GM12878 (cell line): ENCODE results near the gene TLK2. TPM values are rescaled to one million over a fixed set of nuclear protein-coding genes. Genes with fewer than 3 reads are reported as not detected.

ENCODE experiments used
- ATAC-seq: fragments of 200-7000 bp; cut with Tn5 transposase; 3 replicates; pipeline ENCODE4 v1.9.1; 2020; ENCODE audit warnings: mild to moderate bottlenecking, moderate library complexity
- BruUV-seq: library from RNA; stranded (reverse); fragments of 400-500 nt; replicated peaks from 2 replicates; lab custom pipeline; 2021; lab: Mats Ljungman, UMichigan
- CTCF ChIA-PET: fragments of 300-600 bp; sonication (Branson Sonifier 250); formaldehyde crosslinking; extraction: SDS; loops from one replicate; lab custom pipeline; 2021; ENCODE audit warnings: inconsistent platforms; lab: Yijun Ruan, JAX
- POLR2A ChIA-PET: fragments of 350-600 bp; formaldehyde crosslinking; extraction: SDS; loops from one replicate; lab custom pipeline; 2021; ENCODE audit warnings: inconsistent platforms; lab: Charles Lee
- RAD21 ChIA-PET: fragments of 300-600 bp; sonication (Branson Sonifier 250); formaldehyde crosslinking; loops from one replicate; lab custom pipeline; 2023; ENCODE audit warnings: antibody characterized with exemption; ENCODE audit not compliant: unreplicated experiment; lab: Charles Lee
- SMC1A ChIA-PET: fragments of 300-600 bp; sonication (Branson Sonifier 250); formaldehyde crosslinking; loops from one replicate; lab custom pipeline; 2023; ENCODE audit not compliant: unreplicated experiment, uncharacterized antibody; lab: Charles Lee
- DNase-seq: peaks from one replicate; pipeline ENCODE4 v3.0.0-alpha.2; 2011; ENCODE audit warnings: low read depth, low spot score
- FAIRE-seq: peaks from 3 replicates; lab custom pipeline; 2011; peaks lifted over from hg19 to GRCh38; lab: Jason Lieb, UNC
- H2AFZ ChIP-seq: 2 replicates; pipeline ENCODE4 v1.6.0; 2011; ENCODE audit warnings: low read depth, low read length, control low read depth; ENCODE audit not compliant: control insufficient read depth
- H3K27ac ChIP-seq: 2 replicates; pipeline ENCODE4 v1.5.1; 2011; ENCODE audit warnings: control low read depth; ENCODE audit not compliant: control insufficient read depth, insufficient read depth
- H3K27me3 ChIP-seq, 2 experiments: replicated peaks in 1 of 2; 2 replicates each; pipeline versions ENCODE4 v1.6.0 to v1.6.1; 2011; ENCODE audit warnings: low read length in 1 of 2; ENCODE audit not compliant: control insufficient read depth in 2 of 2, insufficient read depth in 2 of 2
- H3K36me3 ChIP-seq, 2 experiments: 2 replicates each; pipeline ENCODE4 v1.5.1; 2011; ENCODE audit warnings: low read length in 1 of 2; ENCODE audit not compliant: control insufficient read depth in 2 of 2, insufficient read depth in 2 of 2
- H3K4me1 ChIP-seq: 2 replicates; pipeline ENCODE4 v1.6.1; 2011; ENCODE audit warnings: mild to moderate bottlenecking, low read length, moderate library complexity, mixed read lengths; ENCODE audit not compliant: control insufficient read depth, insufficient read depth
- H3K4me2 ChIP-seq: 2 replicates; pipeline ENCODE4 v1.6.0; 2011; ENCODE audit warnings: control low read depth; ENCODE audit not compliant: control insufficient read depth, insufficient read depth
- H3K4me3 ChIP-seq: fragments of 200-600 bp; sonication (generic); 2 replicates; pipeline ENCODE4 v1.5.1; 2016
- H3K79me2 ChIP-seq: 2 replicates; pipeline ENCODE4 v1.6.0; 2011; ENCODE audit warnings: low read length; ENCODE audit not compliant: control insufficient read depth, insufficient read depth
- H3K9ac ChIP-seq: 2 replicates; pipeline ENCODE4 v1.8.0; 2011; ENCODE audit warnings: low read length, control low read depth, mixed read lengths; ENCODE audit not compliant: control insufficient read depth, insufficient read depth
- H3K9me3 ChIP-seq: replicated peaks from 3 replicates; pipeline ENCODE4 v1.5.1; 2011; ENCODE audit warnings: mild to moderate bottlenecking, low read length; ENCODE audit not compliant: control insufficient read depth, insufficient read depth
- H4K20me1 ChIP-seq: 2 replicates; pipeline ENCODE4 v1.6.0; 2011; ENCODE audit not compliant: control insufficient read depth, insufficient read depth
- BHLHE40 ChIP-seq, 2 experiments: fragments of 450-650 bp in 1 of 2; IDR thresholded peaks; 2 replicates each; pipeline ENCODE4 v1.6.1; 2011 to 2017; ENCODE audit warnings: low read depth in 2 of 2, borderline replicate concordance in 1 of 2, improper control_type of control experiment in 1 of 2, low read length in 1 of 2, mild to moderate bottlenecking in 1 of 2
- CBX3 ChIP-seq: fragments of 200-600 bp; sonication (generic); IDR thresholded peaks from 2 replicates; pipeline ENCODE4 v1.6.1; 2016; ENCODE audit warnings: low read depth, borderline replicate concordance
- IKZF1 ChIP-seq: fragments of 450-650 bp; conservative IDR thresholded peaks from 2 replicates; pipeline ENCODE4 v1.6.1; 2017; ENCODE audit warnings: antibody characterized with exemption, mild to moderate bottlenecking
- SREBF2 ChIP-seq: IDR thresholded peaks from 2 replicates; pipeline ENCODE4 v1.6.1; 2012; ENCODE audit warnings: mild to moderate bottlenecking, low read length
- WGBS: methylation state at CpG from one replicate; pipeline ENCODE4 v1.1.6; 2016; ENCODE audit warnings: low lambda C conversion rate; ENCODE audit not compliant: insufficient replicate concordance, insufficient coverage; ENCODE audit errors: missing lambda C conversion rate; 5-methylcytosine and 5-hydroxymethylcytosine counted together
- in situ Hi-C: fragments of 300-500 bp; cut with MboI; formaldehyde crosslinking; loops from 9 replicates; pipeline ENCODE4 v1.14.3; 2018; ENCODE audit warnings: mixed read lengths
- intact Hi-C: fragments of 100-400 bp; cut with micrococcal nuclease; formaldehyde crosslinking; loops from one replicate; pipeline ENCODE4 v1.14.2; 2022; ENCODE audit not compliant: unreplicated experiment
- polyA plus RNA-seq, 11 experiments: library from polyadenylated mRNA; depleted of rRNA in 4 of 11; unstranded in 6 of 11; stranded (reverse) in 5 of 11; fragments of >200 nt; fragmentation: Nextera tagmentation in 4 of 11; fragmentation: Illumina TruSeq in 1 of 11; extraction: Ambion mirVana in 4 of 11; extraction: Trizol in 1 of 11; gene quantifications; 1 replicate in 1 of 11; 2 replicates in 10 of 11; pipeline versions ENCODE4 v1.2.1 to v1.2.3, GENCODE V29; 2011 to 2016; ENCODE audit warnings: inconsistent platforms in 2 of 11, missing spikeins in 2 of 11, low read depth in 1 of 11
- total RNA-seq, 4 experiments: library from RNA; depleted of rRNA in 3 of 4; stranded (reverse); fragments of >200 nt in 3 of 4; fragmentation: Illumina TruSeq in 1 of 4; extraction: Trizol in 1 of 4; gene quantifications; 2 replicates each; pipeline versions ENCODE4 v1.2.1 to v1.2.3, GENCODE V29; 2013 to 2021
- TF ChIP-seq, protein P1 (sequence below): IDR thresholded peaks from 2 replicates; pipeline ENCODE4 v1.6.1; 2011; ENCODE audit warnings: borderline replicate concordance, low read depth, mild to moderate bottlenecking, moderate library complexity, mixed read lengths, low read length; ENCODE audit not compliant: insufficient read depth; ENCODE audit errors: extremely low read length
- TF ChIP-seq, protein P2 (sequence below), 3 experiments: IDR thresholded peaks in 2 of 3; conservative IDR thresholded peaks in 1 of 3; 2 replicates each; pipeline ENCODE4 v1.5.1; 2011; ENCODE audit warnings: low read depth in 3 of 3, low read length in 3 of 3, mild to moderate bottlenecking in 3 of 3, control low read depth in 2 of 3, moderate library complexity in 2 of 3, inconsistent platforms in 1 of 3, mixed read lengths in 1 of 3; ENCODE audit not compliant: control insufficient read depth in 2 of 3, insufficient read depth in 1 of 3; ENCODE audit errors: extremely low read depth in 1 of 3
- TF ChIP-seq, protein P3 (sequence below): fragments of 450-650 bp; IDR thresholded peaks from 2 replicates; pipeline ENCODE4 v1.6.1; 2017; ENCODE audit warnings: mild to moderate bottlenecking

Gene TLK2
- total and polyA plus RNA-seq, 10 of the 15 experiments (the other 5 are each of a cell fraction or from before 2014, with no cell fraction given): 12.1 to 51.2 (median 27.5) TPM

DNA sequence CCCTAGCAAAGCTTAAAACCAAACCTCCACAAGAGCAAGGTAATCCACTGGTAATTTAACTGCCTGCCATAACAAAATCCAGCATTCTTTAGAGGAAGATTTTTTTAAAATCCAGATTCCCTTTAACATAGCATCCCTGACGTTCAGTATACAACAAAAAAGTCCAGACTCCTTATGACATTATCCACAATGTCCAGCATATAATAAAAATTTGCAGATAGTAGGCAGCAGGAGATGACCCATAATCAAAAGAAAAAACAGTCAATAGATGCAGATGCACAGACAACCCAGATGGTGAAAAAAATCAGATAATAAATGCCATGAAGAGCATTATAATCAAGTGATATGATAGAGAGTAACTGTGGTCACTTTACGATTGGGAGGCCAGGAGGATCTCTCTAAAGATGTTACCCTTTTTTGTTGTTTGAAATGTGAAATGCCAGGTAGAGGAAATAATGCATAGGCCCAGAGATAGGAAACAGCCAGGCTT is 182.0 kb downstream of the TLK2 start (continued):
- TF ChIP-seq, protein P1, sequence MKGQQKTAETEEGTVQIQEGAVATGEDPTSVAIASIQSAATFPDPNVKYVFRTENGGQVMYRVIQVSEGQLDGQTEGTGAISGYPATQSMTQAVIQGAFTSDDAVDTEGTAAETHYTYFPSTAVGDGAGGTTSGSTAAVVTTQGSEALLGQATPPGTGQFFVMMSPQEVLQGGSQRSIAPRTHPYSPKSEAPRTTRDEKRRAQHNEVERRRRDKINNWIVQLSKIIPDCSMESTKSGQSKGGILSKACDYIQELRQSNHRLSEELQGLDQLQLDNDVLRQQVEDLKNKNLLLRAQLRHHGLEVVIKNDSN: no peak
- TF ChIP-seq SREBF2 (no peak), IKZF1 (no peak)
- TF ChIP-seq, protein P2, sequence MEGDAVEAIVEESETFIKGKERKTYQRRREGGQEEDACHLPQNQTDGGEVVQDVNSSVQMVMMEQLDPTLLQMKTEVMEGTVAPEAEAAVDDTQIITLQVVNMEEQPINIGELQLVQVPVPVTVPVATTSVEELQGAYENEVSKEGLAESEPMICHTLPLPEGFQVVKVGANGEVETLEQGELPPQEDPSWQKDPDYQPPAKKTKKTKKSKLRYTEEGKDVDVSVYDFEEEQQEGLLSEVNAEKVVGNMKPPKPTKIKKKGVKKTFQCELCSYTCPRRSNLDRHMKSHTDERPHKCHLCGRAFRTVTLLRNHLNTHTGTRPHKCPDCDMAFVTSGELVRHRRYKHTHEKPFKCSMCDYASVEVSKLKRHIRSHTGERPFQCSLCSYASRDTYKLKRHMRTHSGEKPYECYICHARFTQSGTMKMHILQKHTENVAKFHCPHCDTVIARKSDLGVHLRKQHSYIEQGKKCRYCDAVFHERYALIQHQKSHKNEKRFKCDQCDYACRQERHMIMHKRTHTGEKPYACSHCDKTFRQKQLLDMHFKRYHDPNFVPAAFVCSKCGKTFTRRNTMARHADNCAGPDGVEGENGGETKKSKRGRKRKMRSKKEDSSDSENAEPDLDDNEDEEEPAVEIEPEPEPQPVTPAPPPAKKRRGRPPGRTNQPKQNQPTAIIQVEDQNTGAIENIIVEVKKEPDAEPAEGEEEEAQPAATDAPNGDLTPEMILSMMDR (IDR thresholded peaks at IDR 0.05 in 2 of 3, conservative IDR thresholded peaks at IDR 0.05 in 1 of 3; ENCODE audit: control insufficient read depth in 2 of 3, extremely low read depth in 1 of 3, insufficient read depth in 1 of 3, low read depth in 3 of 3, low read length in 3 of 3): no peak
- TF ChIP-seq, protein P3, sequence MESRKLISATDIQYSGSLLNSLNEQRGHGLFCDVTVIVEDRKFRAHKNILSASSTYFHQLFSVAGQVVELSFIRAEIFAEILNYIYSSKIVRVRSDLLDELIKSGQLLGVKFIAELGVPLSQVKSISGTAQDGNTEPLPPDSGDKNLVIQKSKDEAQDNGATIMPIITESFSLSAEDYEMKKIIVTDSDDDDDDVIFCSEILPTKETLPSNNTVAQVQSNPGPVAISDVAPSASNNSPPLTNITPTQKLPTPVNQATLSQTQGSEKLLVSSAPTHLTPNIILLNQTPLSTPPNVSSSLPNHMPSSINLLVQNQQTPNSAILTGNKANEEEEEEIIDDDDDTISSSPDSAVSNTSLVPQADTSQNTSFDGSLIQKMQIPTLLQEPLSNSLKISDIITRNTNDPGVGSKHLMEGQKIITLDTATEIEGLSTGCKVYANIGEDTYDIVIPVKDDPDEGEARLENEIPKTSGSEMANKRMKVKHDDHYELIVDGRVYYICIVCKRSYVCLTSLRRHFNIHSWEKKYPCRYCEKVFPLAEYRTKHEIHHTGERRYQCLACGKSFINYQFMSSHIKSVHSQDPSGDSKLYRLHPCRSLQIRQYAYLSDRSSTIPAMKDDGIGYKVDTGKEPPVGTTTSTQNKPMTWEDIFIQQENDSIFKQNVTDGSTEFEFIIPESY: no peak

DNA sequence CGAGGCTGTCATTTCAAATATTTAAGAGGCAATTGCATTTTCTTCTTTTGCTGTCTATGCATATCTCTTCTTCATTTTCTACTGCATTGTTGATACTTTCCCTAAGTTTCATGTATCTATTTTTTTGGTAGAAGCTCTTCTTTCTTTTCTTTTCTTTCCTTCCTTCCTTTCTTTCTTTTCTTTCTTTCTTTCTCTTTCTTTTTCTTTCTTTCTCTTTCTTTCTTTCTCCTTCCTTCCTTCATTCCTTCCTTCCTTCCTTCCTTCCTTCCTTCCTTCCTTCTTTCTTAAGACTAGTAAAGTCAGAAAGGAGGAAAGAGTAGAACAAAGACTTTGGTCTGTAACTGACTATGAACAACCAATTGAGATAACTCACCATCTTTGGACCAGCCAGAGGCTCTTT is 182.7 kb downstream of the TLK2 start:
- Histone ChIP-seq H3K4me2 (no peak overlapping the region), H3K27me3 (no peaks in the 10 kb centered on the region; a peak in 1 of 4 replicates), H2AFZ (no peak overlapping the region), H3K9ac (no peak overlapping the region), H3K79me2 (no peaks in the 10 kb centered on the region), H3K27ac (no peak overlapping the region), H3K4me1 (no peaks in the 10 kb centered on the region), H3K9me3 (peaks cover 6% of the 10 kb centered on the region; the same call in 2 of the 3 replicates), H3K36me3 (no peaks in the 10 kb centered on the region), H3K4me3 (no peak overlapping the region), H4K20me1 (no peaks in the 10 kb centered on the region)
- no TSS peak for BruUV-seq
- RAD21 ChIA-PET: no interaction called here
- CTCF ChIA-PET: no interaction called here
- POLR2A ChIA-PET: no interaction called here
- SMC1A ChIA-PET: no interaction called here
- ATAC-seq (no peak), FAIRE-seq (no peak), DNase-seq (no peak)
- in situ Hi-C loops (no loop called here), intact Hi-C loops (no loop called here)
- WGBS: 94% methylated on average over 1 of the region's 1 CpG
- TF ChIP-seq CBX3 (no peak), BHLHE40 (IDR thresholded peaks at IDR 0.05; ENCODE audit: borderline replicate concordance in 1 of 2, low read depth in 2 of 2, low read length in 1 of 2) (no peak)
